ENCODE results near the gene GPHA2.
A peak's percentile ranks its signal among the peaks of the same experiment; 100 is the strongest.

GPHA2 gene

DNA sequence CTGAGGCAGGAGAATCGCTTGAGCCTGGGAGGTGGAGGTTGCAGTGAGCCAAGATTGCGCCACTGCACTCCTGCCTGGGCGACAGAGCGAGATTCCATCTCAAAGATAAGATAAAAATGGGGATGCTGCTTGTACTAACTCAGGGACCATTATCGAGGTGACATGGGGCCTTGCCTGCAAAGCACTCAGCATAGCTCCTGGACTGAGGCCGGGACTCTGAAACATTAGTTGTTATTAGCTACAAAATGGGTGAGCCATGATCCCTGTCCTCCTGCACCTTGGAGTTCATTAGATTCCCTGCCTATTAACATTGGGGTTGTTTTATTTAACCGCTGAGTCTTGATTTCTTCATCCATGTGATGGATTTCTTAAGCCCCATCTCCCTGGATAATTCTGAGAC, 6.1 kb downstream of the GPHA2 start:
- DNase-seq, result no peak

DNA sequence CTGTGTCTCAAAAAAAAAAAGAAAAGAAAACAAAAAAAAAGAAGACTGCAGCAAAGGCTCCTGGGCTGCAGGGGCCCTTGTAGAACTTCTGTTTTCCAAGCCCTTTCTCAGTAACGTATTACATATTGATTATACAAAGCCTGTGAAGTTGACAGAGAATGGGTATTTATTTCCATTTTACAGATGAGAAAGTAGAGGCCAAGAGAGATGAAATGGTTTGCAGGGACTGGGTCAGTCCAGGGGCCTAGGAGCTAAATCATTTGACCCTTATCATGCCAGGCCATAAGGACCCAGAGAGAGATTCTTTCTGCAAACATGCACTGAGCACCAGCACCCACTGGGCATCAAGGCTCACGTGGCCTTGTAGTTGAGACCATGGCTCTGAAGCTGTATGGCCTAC, 6.7 kb downstream of the GPHA2 start:
- no peak for DNase-seq

DNA sequence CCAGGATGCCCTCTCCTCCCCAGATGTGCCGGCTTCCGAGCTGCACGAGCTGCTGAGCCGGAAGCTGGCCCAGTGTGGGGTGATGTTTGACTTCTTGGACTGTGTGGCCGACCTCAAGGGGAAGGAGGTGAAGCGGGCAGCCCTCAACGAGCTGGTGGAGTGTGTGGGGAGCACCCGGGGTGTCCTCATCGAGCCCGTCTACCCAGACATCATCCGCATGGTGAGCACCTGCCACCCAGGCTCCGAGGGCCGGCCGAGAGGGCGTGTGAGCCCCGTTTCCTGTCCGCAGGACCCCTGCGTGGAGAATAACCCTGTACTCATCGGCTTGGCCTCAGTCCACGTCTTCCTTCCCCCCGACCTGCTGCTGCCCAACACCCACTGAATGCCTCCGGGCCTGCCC, 9.0 kb downstream of the GPHA2 start:
- DNase-seq, result no peak

DNA sequence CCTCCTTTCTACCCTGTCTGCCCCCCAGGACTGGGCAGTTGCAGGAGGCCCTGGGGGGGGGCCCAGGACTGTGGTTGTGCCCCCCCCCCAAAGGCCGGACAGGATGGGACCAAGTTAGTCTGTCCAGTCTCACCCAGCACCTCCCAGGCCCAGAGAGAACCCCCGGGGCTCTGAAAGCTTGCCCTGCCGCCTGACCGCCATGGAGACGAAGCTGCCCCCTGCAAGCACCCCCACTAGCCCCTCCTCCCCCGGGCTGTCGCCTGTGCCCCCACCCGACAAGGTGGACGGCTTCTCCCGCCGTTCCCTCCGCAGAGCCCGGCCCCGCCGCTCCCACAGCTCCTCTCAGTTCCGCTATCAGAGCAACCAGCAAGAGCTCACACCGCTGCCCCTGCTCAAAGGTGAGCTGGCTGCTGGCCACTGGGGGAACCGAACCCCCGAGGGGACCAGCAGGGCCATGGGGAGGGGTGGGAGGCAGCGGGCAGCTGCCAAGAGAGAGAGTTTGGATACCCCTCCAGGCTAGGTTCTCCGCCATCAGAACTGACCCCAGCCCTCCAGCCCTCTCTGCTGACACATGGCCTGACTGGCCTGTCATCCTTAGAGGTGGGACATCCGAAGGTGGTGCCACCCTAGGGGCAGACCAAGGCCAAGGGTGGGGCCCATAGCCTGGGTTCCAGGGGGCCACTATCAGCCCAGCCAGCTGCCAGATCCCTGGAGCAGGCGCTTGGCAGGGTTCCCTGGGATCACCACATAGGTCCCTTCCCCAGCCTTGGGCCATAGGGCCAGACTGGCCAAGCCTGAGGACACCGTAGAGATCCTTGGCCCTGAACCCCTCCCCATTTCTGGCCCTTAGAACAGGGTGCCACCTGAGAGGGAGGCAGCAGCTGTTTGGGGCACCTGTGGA, 9.9 kb downstream of the GPHA2 start:
- DNase-seq, result no peak

DNA sequence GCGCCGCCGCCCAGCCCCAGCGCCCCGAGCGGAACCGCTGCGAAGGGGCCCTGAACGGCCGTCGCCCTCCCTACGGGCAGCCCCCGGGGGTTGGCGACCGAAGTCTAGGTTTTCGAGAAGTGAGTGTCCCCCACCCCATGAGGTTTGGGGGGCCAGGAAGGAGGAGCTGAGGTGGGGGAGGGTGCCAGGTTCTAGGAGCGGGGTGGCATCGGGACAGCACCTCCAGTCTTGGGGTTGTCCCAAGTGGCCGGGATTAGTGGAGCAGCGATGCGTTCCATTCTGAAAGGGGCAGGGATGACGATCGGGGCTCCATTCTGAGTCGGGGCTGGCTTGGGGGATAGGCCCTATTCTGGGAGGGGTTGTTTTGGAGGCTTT, 10.8 kb downstream of the GPHA2 start:
- DNase-seq, result no peak

DNA sequence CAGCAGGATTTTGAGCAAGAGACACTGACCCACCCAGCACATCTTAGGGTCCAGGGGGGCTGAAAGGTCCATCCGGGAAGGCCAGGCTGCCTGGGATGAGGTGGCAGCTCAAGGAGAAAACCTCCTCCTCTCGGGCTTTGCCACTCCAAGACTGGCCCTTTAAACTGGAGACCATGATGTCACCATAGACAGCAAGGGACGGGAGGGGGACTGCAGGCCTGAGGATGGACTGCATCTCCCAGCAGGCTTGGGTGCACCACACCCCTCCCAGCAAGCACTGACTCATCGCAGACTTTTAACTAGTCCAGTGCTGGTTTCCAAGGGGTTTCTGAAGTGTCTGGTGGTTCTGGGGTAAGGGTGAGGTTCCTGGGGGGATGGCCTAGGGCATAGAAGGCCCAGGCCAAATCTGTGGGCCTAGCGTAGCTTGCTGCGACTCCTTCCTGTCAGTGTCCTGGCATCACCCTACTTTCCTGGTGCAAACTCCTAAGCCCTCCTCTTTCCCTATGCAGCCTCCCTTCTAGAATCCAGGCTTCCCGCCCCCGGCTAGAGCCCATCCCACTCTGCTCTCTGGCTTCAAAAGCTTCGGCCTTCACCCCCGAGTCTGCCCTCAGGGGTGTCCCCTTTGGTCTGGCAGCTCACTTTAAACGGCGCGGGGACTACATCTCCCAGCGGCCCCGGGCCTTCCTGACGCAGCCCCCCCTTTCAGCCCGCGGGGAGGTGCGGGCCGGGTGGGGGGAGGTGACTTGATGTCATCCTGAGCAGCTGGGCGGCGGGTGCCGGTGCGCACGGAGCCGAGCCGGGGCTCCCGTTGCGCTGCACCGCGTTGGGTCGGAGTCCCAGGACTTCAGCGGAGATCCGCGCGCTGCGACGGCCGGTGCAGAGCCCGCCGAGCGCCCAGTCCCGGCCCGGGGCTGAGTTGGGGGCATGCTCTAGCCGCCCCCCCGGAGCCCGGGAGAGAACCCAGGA, 11.5 kb downstream of the GPHA2 start, which contains the start of gene PPP2R5B:
Gene PPP2R5B (plus strand): TSS at position 746 of the 966 bp plus-strand sequence. CDS start 1,046 bp downstream, outside the sequence.
- peak; percentile 54 for DNase-seq

DNA sequence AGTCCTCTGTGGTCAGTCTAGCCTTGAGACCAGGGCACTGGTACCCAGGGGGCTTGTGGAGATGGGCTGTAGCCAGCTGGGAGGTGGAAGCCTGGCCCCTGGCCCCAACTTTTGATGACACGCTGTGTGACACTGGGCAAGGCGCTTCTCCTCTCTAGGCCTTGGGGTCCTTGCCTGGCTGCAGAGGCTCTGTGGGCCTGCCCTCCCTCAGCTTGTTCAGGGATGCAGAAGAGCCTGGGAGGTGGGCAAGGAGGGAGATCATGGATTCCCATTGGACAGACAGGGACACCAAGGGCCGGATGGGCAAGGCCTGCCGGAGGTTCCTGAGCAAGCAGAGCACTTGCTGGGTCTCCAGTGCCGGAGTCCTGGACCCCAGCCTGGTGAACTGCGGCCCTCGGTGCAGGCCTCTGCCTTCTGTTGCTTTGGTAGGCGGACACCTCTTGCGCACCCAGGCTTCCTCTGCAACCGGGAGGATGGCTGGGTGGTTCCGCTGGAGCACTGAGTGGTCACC, 12.5 kb downstream of the GPHA2 start:
- DNase-seq, result no peak

DNA sequence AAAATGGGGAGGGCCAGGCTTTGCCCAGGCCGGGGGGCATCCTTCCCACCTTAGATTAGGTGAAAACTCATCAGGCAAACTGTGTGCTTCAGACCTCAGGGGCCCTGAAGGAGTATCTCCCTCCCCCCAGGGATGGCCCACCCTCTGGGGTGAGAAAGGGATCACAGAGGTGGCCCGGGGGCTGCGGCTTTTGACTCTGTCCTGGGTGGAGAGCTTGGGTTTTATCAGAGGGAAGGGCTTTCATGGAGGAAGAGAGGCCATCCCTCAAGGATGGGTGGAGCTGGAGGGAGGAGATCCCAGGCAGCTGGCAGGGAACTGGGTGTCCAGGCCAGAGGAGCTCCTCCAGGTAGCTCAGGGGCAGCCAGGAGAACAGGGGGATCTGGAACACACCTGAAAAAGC, 14.3 kb downstream of the GPHA2 start:
- no peak for DNase-seq

DNA sequence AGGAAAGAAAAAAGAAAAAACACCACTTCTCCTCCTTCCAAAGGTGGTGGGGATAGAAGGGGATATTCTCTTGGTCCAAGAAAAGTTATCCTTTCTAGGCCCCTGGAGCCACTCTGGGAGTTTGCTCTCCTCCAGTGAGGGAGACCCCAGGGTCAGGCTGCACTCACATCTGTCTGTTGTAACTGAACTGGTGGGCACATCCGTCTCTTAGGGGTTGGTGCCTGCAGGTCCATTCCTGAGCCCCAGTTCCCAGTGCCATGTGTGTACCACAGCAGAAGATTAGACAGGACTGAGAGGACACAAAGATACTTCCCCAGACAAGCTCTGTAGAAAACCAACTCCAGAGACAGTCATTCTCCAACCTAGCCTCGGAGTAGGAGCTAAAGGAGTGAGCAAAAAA, 15.6 kb downstream of the GPHA2 start:
- DNase-seq, result no peak

DNA sequence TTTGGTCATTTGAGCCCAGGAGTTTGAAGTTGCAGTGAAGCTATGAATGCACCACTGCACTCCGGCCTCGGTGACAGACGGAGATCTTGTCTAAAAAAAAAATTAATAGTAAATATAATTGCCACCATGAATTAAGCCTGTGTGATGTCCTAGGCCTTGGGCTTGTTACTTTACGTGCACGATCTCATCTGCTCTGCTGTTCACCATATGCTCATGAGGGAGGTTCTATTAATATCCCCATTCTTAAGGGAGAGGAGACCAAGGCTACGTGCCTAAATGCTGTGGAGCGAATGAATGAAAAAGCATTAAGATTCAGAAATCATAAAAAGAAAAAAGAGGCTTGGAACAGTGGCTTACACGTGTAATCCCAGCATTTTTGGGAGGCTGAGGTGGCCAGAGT, 16.1 kb downstream of the GPHA2 start:
- DNase-seq, result no peak

DNA sequence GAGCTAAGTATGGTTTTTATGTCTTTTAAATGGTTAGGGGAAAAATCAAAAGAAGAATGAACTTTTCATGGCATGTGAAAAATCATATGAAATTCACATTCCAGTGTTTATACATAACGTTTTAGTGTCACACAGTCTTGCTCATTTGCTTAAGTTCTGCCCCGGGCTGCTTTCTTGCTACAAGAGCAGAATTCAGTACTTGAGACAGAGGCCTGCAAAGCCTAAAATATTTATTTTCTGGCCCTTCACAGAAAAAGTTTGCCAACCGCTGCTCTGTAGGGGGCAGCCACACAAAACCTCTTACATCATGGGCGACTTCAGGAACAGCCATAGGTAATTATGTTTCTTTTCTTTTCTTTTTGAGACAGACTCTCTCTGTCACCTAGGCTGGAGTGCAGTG, 17.7 kb downstream of the GPHA2 start:
- no peak for DNase-seq

DNA sequence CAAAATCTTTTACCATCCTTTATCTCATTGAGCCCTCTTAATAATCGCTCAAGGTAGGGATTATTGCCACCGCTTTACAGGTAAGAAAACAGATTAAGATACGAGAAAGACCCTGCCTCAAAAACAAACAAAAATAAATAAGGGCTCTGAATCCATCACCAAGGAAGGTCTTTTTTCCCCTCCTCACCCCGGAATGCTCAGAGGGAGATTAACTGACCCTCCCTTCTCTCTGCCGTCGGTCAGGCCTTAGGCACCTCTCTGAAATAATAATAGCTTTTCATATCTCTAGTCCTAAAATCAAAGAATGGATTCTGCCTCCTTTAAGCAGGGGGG, 18.1 kb downstream of the GPHA2 start:
- DNase-seq, result no peak

DNA sequence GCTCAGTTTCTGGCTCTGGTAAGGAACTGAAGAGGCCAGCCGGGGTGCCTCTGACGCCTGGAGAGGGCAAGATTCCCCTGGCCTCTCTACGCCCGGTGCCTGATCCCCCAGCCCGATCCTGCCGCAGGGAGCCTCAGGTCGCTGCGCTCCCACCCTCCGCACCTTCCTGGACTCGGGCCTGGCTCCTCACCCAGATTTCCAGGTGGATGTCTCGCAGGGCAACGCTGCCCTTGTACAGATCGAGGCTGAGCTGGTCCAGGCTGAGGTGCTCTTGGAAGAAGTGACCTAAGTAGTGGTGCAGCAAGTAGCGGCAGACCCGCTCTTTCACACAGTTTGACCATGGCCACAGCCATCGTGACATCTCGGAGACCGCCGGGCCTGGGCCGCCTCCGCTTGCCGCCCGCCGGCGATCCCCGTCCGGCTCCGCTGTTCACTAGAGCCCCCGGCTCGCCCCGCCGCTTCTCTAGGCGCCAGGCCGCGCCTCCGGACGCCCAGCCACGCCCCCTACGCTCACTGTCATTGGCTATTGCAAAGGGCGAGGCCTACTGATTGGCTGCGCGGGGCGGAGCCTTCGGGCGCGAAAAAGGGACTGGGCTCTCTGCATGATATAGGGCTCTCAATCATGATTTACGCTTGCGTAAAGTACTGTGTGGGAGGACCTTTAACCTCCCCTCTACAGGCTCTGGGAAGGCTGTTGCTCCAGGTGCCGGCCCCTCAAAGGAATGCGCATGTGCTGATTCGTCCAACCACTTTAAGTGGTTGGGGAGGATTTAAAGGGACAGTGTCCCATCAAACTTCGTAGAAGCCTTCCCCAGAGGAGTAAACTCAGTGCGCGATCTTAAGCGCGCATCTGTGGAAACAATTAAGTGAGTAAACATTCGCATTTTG, 18.7 kb downstream of the GPHA2 start, which contains the start of gene ATG2A:
Gene ATG2A (minus strand): TSS at position 435 of the 888 bp plus-strand sequence. CDS start 74 bp downstream, at position 361.
- peak; percentile 100 for DNase-seq

DNA sequence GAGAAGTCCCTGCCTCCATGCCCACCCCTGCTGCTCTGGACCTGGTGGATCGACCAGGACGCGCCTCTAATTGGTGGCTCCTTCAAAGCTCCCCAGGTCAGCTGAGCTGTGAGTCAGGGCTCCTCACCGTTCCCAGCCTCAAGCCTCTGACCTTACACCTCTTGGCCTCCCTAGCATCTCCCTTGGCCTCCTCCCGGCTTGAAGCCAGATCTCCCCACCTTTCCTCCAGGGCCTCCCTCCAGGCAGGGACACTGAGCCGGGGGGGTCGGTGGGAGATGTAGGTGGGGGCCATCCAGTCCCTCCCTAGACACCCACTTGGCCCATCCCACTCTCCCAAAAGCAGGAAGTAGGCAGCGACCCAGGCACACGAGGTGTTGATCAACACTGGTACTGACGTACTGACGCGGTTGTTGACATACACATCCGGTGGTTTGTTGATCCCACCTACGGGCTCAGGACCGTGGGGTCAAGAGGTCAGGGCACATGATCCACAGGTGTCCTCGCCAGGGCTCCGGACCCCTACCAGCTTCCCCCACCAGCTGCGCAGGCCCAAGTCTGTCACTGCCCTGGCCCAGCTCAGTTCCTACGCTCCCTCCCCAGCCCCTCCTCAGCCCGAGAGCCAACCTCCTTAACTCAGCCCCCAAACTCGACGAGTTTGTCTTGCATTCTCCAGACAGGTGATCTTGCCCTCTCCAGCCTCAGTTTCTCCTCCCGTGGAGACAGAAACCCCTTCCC, 19.5 kb downstream of the GPHA2 start:
- no peak for DNase-seq

DNA sequence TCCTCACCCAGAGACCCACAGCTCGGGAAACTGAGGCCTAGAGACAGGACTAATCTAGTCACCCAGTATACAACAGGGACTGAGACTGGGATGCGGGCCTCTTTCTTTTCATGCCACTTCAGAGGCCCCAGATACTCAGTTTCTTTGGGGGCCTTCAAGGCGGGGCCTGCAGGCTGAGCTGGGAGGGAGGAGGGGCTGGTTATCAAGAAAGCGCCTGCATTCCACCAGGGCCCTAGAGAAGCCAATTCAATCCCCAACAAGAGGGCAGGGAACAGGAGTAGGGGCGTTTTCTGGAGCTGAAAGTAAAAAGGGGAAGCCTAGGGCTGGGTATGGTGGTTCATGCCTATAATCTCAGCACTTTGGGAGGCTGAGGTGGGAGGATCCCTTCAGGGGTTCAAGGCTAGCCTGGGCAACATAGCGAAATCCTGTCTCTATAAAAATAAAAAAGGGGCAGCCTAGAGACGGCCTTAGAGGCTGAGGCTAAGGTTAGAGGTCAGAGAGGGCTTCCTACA, 20.3 kb downstream of the GPHA2 start:
- no peak for DNase-seq

DNA sequence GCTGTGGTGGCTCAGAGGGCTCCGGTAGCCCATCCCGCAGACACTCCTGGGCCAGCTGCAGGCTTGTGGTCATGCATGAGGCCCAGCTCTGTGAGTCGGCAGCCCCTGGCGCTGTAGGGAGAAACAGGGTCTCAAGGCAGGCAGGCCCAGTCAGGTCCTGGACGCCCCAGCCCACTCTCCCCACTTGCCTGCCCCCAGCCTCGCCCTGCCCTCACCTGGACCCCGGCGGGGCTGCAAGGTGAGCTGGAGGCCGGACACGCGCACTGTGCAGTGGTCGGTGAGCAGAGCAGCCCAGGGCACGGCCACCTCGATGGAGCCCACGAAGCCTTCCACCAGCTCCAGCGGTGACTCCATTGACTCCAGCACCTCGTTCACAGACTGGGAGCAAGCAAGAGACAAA, 21.6 kb downstream of the GPHA2 start:
- no peak for DNase-seq

DNA sequence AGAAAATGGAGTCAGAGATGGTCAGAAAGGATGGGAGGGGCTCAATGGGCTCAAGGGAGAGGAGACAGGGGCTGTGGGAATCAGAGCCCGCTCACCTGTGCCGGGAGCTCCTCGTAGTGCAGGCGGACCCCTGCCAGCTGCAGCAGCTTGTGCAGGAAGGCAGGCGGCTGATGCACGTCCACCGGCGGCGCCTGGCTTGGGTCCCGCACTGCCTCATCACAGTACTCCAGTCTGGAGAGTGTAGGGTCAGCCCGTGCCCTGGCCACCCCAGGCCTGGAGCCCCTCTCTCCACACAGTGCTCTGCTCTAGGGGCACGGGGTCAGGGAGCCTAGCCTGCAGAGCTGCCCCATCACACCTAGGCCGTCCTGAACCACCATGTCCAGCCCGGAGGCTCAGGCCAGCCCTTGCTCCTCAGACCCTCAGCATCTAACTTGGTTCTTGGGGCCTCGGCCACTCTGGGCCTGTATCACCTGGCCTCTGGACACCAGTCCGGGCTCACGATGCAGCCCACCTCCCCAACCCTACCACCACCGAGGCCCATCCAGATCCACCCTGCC, 22.4 kb downstream of the GPHA2 start:
- DNase-seq, result no peak

DNA sequence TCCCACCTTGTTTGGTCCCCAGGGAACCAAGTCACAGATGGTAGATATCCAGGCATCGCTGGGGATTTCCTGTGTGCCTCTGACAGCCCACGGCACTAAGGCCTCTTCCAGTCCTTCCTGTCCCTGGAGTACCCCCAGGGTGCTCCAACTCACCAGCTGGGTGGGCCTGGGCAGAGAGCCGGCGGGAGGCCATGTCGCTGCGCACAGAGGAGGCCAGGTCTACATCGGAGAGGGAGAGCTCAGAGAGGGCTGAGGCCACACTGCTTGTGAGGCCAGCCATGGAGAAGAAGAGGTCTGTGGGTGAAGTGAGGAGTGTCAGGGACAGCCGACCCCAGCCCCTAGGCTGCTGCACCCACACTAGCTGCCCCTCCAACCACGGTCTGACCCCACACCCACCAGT, 24.0 kb downstream of the GPHA2 start:
- DNase-seq, result no peak

DNA sequence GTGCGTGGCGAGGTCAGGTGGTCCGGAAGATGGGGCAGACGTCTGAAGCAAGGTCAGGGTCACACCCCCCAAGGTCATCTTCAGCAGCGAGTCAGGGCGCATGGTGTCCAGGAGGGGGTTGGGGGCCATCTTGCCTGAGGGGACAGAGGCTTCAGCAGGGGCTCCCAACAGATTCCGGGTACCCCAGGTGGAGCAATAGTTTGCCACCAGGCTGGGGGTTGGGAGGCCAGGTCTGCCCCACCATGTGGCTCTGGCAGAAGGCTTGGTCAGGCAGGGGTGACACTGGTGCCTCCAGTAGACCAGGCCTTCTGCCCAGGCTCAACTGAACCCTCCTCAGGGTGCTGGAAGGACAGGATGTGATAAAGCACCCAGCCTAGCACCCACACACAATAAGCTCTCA, 24.6 kb downstream of the GPHA2 start:
- DNase-seq, result no peak

DNA sequence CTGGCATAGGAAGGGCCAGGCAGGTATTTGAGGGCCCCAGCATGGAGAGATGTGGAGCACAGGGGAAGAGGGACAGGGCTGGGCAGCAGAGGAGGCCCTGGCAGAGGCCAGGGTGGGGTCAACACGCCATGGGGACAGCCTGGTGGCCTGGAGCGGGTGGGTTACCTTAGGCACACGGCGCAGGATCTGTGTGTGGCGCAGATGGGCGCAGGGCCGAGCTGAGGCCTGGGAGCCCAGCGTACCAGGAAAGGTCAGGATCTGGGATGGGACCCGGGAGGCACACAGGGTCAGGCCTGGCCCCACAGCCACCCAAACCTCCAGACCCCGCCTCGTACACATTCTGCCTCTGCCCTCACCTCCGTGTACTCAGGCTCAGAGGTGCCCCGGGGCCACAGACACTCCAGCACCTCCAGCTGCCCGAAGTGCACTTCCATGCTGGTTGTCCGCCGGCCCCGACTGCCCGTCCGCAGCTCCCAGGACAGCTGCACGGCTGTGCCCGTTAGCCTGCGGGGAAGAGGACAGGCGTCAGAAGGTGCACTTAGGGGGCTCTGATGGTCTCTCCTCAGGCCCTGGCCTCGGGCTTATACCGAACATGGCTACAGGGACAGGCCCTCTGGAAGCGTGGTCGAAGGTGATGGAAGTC, 25.1 kb downstream of the GPHA2 start:
- no peak for DNase-seq
